Activated CD4-positive, alpha-beta T cell treated with anti-CD3 and anti-CD28 coated beads for 1 hour (primary cell): ENCODE measurements around the gene GPR137B.

ENCODE experiments used
- DNase-seq: peaks from one replicate; pipeline ENCODE4 v3.0.0-alpha.2; 2020

The GPR137B gene

DNA sequence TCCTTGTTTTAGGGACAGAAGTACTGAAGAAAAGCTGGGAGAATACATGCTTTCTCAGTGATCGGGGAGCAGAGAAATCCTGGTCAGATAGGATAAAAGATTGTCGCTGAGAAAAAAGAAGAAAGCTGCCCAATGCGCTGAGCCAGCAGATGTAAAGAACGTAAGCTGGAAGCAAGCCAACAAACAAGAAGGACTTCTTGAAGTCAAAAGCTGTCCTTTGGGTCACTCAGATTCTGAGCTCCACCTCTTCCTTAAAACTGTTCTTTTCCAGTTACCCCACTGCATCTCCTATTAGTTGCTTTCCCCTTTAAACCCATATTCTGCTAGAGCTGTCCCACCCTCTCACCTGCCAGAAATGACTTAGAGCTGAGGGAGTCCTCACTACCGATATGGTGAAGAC lies 64.8 kb downstream of the GPR137B start:
- no peak for DNase-seq

DNA sequence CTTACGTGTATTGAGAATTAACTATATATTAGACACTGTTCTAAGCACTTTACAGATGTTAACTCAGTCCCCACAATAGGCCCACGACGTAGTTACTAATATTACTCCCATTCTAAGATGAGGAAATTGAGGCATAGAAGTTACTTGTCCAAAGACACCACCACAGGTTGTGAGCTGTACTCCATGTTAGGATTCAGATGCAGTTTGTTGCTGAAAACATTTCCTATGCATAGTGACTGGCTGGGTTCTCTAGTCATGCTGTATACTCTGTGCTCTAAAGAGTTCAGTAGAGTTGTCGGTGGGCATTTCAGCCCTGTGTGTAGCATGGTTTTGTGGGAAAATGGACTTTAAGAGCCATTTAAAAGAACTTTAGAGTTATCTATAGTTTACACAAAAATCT lies 65.2 kb downstream of the GPR137B start:
- DNase-seq = no peak

DNA sequence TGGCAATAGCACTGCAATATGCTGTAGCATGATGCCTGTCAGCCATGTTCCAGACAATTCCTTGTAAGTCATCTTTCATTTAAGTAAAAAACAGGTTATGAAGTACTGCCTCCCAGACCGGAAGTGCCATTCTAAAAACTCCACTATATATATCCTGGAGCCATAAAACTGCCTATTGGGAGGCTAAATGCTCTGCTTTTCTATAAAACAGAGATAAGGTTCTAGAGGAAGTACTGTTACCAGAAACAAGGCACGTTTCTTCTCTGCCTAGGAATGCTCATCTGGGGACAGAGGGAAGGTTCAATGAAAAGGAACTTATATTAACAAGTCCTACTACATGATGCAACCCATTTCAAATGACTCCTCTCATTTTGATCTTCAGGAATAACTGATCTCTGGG lies 66.8 kb downstream of the GPR137B start:
- DNase-seq = no peak

DNA sequence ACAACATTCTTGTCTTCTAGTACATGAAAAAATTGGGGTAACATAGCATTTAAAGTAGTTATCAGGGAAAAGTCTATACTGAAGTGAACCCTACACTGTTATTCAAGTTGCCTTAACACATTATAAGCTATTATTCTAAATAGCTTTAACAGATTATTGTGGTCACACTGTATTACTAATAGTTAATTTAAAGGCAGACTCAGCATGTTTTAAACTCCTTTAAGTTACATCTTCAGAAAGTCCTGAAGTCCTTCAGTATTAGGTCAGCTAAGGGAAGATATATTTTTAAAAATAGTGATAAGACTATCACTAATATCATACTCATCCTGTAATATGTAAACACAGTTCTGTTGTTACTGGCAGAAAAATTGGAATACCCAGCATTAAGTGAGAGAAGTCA lies 67.4 kb downstream of the GPR137B start:
- no peak for DNase-seq

DNA sequence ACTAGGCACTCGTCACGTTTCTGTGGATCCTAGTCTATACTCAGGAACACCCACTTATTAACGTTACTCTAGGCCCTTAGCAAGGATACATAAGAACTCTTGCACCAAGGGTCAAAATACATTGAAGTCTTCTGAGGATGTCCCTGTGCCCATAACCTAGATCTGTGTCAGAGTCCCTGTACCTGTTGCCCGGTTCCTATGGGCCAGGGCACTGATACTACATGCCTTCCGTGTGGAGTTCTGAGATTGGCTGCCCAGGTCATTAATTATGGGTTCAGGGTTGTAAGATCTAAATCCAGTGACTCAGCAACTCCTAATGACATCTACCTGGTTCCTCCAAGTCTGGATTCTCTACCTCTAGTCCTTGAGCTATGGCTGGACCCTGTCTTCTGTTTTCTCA lies 69.5 kb downstream of the GPR137B start:
- DNase-seq = no peak

DNA sequence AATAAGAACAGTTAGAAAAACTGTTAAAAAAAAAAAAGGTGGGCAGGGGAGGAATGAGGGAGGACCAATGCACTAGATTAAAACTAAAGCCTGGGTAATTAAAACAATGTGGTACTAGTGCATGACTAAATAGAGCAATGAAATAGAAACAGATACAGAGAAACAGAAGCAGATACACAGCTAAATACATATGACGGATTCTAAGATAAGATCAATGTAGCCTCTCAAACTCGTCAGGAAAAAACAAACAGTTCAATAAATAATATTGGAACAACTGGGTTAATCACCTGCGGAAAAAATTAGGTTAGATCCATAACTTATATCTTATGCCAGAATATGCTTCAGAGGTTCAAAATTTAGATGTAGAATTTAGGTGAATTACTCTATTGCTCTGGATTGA lies 71.2 kb downstream of the GPR137B start:
- no peak for DNase-seq

DNA sequence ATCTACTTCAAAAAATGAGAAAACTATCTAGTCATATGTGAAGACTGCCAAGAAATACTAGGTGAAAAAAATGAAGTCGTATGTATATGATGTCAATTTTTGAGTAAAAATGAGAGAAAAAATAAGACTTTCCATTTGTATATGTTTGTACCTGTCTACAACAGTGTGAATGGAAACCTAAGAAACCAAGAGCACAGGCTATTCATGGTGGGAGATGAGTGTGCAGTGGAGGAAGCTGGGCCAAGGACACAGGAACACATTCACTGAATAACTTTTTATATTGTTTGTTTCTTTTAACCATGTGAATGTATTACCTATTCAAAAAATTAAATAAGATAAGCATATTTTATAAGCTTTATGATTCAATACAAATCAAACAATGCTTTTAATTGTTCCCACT lies 72.4 kb downstream of the GPR137B start:
- DNase-seq = no peak

DNA sequence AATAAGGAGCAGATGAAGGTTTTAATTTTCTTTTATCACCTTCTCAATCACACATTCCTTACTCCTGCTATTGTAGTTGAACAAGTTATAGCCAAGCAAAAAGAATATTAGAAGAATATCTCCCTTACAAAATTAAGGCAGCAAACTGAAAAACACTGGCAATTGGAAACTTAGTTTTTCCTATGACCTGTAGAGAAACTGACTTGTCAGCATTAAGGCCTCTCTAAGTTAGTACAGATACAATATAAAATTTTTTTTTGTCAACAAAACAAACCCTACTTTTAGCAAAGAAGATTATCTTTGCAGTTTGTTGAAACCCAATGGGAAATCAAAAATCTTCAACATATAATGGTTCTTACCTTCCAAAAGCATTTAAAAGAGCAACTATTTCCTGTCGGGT lies 78.1 kb downstream of the GPR137B start:
- DNase-seq = no peak

DNA sequence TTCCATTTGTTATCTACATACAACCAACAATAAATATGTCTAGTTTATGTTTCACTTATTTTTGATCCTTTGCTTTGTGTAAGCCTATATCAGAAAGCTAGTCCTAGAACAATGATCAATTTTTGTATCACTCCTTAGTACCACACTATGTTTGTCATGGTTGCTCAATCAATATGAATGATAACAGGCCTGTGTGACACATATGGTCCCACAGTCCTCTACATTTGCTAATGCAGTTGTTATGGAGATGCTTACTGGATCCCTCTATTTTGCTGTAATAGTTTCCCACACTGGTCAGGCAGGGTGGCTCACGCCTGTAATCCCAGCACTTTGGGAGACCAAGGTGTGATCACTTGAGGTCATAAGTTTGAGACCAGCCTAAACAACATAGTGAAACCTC lies 80.3 kb downstream of the GPR137B start:
- no peak for DNase-seq

DNA sequence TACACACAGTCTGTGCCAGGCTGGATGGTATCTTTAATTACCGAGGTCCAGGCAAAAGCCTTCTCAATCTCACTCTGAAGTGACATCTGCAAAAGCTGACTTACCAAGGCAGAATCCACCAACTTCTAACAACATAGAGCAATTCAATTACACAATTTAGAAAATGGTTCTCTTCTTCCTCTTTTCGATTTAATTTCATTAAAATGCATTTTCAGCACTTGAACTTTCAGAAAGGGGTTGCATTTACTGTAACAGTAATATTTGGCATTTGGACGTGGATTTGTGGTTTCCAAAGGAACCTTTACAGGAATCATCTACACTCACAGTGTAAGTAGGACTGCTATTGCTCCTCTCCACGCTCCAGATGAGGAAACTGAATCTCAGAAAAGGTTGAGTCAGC lies 86.1 kb downstream of the GPR137B start:
- no peak for DNase-seq

DNA sequence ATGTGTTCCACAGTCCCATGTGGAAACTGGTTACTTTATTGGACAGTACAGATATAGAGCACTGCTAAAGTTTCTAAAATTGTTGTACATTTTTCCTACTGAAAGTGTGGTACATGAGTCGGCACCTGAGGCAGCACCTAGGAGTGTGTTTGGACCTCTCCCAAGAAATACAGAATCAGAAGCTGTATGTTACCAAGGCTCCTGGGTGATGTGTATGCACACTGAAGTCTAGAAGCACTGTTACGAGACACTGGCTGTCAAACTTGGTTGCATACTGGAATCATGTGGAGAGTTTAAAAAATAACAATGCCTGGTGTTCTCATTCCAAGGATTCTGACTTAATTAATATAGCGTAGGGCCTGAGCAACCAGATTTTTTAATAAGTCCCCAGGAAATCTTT lies 92.8 kb downstream of the GPR137B start:
- DNase-seq = no peak

DNA sequence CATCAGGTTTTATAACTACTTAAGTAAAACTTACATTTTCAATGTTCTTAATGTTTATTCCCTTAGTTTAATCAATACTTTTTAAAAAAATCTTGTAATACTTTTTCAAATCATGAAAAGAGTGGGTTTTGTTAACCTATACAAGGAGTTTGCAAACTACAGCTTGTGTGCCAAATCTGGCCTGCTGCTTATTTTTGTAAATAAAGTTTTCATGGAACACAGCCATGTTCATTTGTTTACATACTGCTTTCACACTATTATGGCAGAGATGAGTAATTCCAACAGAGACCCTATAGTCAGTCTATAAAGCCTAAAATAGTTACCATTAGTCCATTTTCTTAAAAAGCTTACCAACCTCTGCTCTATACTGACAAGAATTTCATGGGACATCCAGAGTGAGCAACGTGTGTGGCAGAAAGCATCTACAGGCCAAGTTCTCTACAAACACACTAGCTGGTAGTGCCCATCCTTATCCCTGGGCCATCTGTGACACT lies 96.8 kb downstream of the GPR137B start:
- no peak for DNase-seq

DNA sequence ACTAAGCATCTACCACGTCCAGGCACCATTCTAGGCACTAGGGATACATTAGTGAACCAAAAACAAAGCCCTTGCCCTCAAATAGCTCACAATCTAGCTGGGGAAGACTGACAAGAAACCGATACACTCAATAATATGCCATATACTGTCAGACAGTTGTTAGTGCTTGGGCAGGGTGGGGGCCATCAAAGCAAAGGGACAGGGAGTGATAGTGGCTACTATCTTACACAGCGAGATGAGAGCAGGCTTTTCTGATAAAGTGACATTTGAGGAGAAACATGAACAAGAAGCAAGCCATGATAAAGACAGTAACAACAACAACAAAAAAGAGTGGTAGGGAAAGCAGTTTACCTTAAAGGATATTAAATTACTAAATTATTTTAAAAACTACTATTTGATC lies 98.3 kb downstream of the GPR137B start:
- DNase-seq = no peak

DNA sequence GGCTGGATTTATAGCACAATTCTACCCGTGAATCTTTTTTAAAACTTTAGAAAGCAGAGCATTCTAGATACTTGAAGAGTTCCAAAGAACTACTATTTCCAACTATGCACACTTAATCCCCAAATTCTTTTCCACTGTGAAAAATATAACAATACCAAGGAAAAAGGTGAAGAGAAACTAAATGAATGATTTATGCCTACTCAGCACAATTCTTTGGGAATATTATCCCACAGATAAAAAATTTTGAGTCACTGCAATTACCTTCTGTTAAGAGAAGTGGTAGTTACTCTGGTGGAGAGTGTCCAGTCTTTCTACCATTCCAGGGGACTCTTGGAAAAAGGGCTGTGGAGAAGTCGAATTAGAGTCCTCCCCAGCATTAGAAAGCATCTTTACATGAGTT lies 100.2 kb downstream of the GPR137B start:
- no peak for DNase-seq

DNA sequence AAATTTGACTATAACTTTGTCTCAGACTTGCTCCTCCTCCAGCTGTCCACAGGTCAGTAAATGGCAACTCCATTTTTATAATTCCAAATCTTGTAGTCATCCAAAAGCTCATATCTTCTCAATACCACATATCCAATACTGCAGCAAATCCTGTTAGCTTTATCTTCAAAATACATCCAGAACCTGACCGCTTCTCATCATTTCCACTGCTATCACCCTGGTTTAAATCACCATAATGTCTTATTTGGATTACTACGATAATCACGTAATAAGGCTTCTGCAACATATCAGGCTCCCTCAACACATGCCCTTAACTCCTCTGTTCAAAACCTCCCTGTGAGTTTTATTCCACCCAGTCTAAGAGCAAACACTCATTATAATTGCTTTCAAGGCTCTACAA lies 104.9 kb downstream of the GPR137B start:
- DNase-seq = no peak

DNA sequence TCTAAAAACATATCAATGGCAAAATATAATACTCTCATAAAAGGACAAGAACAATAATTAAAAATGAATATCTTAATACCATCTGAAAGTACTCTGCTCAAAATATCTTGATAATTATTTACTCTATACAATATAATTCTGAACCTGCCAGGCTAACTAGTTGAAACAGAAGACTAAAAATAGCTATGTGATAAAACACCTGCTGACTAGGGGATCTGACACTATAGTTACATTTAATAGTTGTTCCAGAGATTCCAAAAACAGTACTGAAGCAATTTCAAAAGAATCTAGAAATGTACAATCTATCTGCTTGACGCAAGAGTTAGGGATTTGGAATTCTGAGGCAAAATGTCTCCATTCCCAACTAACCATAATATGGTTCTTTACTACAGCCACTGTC lies 109.2 kb downstream of the GPR137B start:
- no peak for DNase-seq

DNA sequence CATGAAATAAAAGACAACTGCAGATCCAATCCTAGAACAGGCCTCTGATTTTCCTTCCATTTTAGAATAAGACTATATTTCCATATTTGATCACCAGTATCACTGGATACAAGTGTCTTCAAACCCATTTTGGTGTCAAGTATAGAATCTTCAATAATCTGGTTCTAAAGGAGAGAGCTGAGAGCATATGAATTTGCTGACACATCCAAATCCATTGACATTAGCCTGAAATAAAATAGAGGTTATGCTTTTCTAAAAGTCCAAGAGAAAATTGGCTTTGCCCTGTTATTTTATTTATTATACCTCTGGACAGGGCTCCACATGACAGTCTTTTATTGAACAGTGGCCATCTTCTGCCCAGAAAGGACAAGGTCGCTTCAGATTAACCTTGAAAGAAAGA lies 110.8 kb downstream of the GPR137B start:
- DNase-seq = no peak

DNA sequence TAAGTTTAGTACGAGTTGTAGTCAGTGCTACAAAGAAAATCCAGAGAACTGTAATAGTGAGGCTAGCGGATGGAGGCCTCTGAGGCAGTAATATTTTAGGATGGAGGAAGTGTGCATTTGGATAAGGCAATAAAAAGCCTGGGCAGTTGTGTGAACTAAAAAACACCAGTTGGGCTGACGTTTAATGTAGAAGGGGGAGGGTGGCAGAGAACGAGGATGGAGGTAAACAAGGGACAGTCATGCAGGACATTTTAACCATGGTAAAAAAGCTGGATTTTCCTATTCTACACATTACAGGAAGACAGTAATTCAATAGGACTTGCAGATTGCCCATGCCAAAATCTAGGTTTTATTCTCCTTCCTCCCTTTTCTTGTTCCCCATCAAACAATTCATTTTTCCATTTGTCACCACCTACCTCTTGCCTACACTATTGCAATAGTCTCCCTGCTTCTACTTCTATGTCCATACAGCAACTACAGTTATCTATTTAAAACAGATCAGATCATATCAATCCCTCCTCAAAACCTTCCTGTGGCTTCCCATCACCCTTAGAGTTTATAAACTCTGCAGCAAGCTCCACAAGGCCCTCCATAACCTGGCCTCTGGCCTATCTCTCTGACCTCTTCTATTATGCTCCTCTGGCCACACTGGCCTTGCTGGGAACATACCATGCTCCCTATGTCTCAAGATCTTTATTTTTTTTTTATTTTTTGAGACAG lies 111.7 kb downstream of the GPR137B start:
- DNase-seq = no peak

DNA sequence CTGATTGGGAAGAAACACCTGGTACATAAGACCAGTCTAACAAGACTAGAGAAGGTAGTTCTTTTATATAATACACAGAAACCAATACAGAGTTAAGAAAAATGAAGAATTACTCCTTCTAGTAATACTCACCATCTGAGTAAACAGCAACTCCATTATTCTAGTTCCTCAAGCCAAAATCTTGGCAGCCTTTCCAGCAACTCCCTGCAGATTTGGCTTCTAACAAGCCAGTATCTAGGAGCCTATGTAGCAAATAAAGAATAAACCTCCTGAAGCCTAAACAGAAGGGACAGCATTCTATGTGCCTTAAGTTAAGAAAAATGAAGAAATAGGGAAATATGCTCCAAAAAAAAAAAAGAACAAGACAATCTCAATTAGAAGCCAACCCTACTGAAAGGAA lies 114.9 kb downstream of the GPR137B start:
- no peak for DNase-seq

DNA sequence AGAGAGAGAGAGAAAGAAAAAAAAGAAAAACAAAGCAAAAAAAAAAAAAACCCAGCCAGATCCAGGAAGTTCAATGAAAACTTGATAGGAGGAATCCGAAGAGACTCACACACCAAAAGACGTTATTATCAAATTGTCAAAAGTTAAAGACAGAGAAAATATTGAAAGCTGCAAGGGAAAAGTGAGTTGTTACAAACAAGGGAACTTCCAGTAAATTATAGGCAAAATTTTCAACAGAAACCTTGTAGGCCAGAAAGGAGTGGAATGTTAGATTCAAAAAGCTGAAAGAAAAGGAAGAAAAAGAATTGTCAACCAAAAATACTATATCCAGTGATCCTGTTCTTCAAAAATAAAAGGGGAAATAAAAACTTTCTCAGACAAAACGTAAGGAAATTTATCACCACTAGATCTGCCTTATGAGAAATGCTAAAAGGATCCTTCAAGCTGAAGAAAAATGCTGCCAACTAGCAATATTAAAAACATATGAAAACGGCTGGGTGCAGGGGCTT lies 115.8 kb downstream of the GPR137B start:
- DNase-seq = no peak
